Muscle of back (tissue), 11 donors: Measurements from ENCODE around the gene CA10. TPM values are rescaled to one million over a fixed set of nuclear protein-coding genes. Genes with fewer than 3 reads are reported as not detected.

Experiments used
- DNase-seq, 3 donors: peaks; one replicate each; pipeline versions ENCODE4 v3.0.0 to v3.0.0-alpha.2; 2013
- polyA plus RNA-seq, 10 donors: library from polyadenylated mRNA; unstranded; fragments of 120-200 nt; gene quantifications; one replicate each; pipeline ENCODE4 v1.2.1, GENCODE V29; 2013; ENCODE audit not compliant: insufficient read length in 10 of 10

CA10 gene
- polyA plus RNA-seq, 10 donors: 2.0 to 10.0 (median 6.0) TPM

DNA sequence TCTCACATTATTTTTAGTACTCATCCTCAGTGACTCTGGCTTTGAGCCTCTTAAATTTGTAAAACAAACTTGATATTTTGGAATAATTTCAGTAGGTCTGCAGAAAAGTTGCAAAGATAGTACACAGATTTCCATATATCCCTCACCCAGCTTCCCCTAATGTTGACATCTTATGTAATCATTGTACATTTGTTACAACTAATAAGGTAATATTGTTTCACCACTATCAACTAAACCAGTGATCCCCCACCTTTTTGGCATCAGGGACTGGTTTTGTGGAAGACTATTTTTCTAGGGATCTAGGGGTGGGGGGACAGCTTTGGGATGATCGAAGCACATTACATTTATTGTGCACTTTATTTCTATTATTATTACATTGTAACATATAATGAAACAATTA, 391.2 kb downstream of the CA10 start:
- no peak for DNase-seq

DNA sequence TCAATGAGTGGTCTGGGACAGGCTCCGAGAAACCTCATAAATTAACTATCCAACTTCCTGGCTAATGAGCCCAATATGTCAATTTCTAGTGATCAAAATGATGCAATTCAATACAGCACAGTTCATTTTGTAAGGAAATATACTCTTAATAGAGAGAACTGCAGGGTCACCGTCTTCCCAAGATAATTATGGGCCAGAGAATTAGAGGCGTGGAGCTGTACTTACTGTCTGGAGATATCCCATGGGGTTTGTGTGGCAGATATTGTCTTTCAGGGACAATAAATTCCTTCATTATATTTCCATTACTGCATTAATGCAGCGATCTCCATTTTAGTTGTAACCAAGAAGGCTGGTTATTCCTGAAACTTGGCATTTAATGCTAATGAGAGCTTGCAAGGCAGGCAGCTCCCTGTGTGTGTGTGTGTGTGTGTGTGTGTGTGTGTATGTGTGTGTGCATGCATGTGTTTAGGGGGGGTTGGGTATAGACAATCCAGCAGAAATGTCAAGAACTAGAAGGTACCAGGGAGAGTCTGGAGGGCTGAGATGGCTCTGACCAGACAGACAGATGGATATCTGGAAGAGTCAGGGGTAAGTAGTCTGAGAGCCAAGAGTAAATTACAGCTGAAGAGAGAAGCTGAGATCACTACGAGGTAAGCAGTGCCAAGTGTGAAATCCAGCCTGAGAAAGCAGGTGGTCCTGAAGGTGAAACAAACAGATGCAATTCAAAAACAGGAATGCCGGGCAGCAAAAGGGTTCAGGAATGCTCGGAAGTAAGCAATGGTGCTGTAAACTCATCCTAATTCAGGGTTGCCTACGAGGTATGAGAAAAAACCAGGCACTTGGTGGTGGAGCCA, 393.0 kb downstream of the CA10 start:
- no peak for DNase-seq

DNA sequence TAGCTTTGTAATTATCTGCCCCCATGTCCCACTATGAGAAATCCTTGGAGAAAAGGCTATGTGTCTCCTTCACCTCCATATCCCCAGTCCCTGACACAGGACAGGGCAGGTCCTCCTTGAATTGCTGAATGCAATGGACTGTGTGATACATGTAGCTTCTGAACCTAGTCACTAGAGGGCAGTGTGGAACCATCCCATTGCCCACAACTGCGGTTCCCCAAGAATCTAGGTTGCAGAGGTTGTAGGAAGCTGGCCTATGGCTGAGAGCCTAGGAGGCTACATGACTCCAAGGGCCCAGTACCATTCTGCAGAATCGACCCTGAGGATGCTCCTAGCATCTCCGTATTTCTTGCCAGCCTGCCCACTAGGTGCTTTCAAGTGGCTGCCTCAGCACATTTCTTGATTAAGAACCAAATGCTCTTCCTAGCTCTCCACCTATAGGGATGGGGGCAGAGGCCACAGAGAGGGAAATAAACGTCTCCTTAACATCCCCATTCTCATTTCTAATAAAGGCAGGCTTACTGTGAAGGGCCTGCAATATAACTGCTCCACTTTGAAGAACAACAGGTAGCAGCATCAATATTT, 394.0 kb downstream of the CA10 start:
- DNase-seq: peak; percentile 40 to 84 (median 72)

DNA sequence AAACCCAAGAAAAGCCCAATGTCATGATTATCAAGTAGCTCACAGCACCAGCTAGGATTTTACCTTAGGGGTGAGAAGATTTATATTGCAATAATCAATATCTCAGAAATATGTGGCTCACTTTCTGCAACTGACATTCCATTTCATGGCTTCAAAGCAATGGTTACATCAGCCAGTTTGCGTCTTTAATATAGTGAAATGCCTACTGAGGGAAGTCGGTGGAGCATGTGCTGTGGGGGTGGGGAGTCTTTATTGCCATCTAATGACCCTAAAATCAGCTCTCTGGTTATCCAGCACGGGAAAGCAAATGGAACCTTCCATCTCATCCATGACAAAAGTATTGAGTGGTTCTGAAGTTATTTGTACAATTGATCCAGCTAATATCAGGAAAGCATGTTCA, 395.5 kb downstream of the CA10 start:
- no peak for DNase-seq

DNA sequence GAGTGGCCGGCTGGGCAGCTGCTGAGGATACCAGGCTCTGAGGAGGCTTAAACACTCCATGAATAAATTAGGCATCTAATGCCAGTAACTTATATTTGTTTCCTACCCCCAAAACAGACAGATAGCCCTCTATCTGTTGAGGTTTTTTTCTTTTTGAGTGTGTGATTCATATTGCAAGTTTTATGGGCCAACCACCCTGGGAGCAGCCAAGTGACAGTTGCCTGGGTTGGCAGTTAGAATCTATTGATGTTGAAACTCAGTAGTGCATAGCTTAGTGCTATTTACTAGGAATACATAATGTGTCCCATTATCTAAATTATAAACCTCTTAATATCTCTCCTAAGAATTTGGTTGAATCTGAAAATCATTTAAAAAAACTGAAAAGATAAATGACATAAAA, 397.4 kb downstream of the CA10 start:
- no peak for DNase-seq

DNA sequence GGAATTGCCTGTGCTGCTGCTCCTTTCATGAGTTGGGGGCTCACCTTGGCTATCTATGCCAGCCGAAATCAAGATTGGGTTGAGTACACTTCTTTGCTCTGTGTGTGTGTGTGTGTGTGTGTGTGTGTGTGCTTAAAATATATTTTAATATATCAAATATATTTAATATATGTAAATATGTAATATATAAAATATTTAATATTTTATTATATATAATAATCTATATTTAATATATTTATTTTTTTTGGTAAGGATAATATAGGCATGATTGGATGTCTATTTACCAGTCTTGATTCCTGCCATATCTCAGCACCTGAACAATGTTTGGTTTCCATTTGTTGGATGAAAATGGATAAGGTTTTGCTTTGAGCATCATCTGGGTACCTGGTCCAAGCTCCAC, 399.3 kb downstream of the CA10 start:
- no peak for DNase-seq

DNA sequence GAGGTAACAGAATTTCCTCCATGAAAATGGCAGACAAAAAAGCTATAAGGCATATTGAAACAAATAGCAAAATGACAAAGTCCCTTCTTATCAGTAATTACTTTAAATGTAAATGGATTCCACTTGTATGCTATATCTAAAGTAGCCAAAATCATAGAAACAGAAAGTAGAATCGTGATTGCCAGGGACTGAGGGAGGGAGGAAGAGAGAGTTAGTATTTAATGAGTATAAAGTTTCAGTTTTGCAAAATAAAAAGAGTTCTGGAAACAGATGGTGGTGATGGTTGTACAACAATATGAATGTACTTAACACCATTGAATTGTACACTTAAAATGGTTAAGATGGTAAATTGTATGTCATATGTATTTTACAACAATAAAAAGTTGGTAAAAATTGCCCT, 407.4 kb downstream of the CA10 start:
- no peak for DNase-seq

DNA sequence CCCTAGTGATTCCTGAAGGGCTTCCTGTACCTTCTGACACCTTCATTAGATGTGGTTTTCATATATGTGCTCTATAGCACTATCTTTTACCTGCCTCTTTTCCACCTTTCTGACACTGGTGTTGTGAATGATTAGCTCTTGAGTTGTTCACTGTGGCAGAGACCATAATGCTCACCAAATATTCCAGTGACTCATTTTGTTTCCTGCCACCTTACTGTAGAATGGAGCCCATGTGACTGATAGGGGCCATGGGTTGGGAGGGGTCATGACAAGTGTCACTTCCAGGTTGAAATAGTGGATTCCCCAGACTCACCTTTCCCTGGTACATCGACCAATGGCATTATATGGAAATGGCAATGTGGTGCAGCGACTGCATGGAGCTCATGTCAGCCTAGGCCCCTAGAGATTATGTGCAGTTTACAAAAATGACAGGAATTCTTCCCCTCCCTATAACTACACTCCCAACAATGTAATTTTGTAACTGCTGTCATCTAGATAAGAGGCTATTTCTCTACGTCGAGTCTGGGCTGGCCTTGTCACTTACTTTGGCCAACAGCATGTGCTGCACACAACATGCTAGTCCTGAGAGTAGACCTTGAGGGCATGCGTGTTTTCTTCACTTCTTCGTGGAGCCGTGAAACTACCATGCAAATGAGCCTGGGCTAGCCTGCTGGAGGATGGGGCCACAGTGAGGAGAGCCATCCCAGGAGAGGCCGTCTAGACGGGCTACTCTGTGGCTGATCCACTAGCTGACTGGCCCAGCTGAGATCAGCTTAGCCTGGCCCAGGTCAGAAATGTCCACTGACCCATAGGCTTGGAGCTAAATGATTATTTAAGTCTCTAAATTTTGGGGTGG, 409.5 kb downstream of the CA10 start:
- no peak for DNase-seq

DNA sequence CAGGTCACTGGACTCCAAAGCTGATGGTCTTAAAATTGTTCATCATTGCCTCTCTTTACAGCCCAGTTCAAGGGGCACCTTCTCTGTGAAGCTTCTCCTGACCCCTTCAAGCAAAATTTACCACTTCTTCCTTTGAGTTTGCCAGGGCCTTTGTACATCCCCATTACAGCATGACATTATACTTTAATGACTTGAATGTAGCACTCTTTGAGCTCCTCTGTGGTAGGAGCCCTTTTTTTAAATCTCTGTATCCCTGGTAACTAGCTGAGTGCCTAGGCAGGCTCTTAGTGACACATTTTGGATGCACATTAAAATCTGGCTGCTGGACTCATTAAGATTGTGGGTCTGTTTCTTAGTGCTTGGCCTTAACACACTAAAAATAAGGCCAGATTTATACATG, 412.1 kb downstream of the CA10 start:
- DNase-seq: no peak

DNA sequence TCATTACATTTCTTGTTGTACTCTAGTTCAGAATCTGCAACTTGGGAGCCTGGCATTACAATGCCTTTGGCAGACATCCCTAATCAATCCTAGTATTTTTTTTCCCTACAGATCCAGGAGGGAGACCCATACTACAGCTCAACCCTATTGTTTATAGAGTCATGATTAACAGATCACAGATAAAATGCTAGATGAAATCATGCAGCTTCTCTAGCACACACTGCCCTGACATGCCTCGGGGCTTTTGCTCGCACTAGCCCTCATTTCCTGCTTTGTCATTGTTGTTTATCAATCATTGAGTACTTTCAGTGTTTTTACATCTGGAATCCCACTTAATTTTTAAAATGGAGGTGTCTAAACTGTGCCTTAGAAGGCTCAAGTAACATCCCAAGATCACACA, 412.5 kb downstream of the CA10 start:
- DNase-seq: no peak

DNA sequence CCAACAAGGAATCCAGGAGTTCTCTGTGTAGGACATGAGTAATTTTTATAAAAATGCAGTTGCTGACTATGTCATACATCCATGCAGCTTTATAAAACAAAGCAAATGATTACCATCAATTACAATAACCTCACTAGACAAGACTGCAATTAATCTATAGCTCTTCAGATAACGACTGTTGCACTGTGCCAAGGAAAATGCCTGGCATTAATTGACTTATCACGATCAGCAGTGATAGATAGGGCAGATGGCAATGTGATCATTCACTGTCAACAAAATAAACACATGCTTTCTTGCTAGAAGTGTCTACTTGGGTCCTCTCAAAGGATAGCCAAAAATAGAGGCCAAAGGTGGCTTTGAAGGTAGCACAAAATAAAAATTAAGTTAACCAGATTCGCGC, 415.0 kb downstream of the CA10 start:
- DNase-seq: no peak

DNA sequence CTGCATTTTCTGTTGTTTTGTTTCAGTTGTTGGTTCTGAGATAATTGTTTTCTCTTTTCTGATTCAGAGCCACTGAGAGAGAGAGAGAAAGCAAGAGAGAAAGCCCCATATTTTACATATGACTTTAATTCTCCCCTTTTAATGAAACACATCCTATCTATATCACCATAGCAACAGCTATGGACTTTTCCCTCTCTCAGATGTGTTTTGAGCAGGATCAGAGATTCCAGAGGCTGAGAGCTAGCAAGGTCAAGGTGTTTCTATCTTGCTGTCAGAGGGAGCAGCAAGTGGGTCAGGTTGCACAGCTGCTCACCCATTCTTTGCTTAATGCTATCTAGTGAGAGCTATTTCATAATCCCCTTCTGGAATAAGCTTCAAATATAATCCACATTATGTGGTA, 415.9 kb downstream of the CA10 start:
- DNase-seq: no peak

DNA sequence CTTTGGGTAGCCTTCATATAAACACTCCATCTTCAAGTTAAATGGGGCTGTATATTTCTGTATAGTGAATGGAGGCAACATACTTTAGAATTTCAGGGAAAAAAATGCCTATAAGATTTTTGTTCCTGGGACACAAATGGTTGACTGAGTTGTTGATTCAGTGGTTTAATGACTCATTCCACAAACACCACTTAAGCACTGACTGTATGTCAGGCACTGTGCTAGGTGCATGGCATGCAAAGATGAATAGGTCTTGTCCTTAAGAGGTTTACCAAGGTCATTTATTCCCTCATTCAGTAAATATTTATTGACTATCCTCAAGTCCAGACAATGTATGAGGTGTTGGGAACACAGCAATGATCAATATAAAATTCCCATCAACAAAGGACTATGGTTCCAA, 417.1 kb downstream of the CA10 start:
- DNase-seq: no peak

DNA sequence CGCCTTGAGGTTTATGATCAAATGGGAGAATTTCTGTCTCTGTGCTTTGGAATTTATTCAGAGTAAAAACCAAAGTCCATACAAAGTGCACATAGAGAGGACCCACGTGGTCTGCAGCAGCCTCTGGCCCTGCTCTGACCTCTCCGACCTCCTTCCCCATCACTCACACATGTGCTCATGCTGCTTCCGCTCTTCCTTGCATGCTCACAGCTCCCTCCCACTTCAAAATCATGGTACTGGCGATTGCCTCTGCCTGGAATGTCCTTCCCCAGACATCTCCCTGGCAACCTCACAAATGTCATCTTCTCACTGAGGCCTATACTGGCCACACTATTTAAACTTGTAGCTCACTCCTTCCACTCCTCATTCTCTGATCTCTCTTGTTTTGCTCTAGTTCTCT, 418.0 kb downstream of the CA10 start:
- DNase-seq: no peak

DNA sequence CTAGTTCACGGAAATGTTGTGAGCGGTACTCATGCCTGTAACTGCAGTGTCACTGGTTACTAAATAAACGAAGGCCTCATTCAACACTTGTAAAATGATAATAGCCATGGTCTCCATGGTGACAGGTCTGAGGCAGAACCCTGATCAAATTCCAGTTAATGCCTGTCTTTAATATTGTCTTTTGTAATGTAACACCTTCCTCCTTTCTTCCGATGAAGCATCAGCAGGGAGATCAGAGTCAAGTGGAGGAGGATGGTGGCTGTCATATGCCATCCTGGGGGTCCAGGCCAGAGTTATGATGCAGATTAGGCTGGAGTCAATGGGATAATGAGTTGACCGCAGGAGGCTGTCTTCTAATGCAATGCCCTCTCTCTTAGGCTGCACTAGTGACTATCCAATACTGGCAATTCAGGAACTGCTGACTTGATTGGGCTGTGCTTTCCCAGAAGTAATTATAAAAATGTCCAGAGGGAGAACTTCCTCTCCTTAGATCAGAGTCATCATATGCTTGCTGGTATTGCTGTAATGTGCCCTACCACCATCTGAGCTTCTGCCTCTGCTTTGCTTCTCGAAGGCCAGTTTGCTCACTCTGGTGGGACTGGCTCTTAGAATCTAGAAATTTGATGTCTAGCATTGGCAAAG, 419.1 kb downstream of the CA10 start:
- no peak for DNase-seq

DNA sequence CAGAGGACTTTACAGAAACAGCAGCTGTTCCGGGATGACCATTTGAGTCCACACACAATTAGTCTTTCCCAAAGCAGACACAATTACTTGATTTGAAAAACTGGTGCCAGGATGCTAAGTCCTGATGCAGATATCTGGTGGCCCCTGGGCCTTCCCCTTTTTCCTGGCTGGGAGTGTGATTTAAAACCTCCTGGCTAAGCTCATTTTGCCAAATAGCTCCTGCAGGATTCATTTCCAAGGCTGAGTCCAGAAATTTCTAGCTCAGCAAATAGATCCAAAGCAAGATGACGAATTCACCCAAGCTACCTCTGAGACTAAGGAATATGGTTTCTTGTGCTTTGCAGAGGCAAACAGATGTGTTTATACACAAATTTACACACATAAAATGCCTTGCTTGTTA, 422.2 kb downstream of the CA10 start:
- peak; percentile 41 to 86 (median 67) for DNase-seq

DNA sequence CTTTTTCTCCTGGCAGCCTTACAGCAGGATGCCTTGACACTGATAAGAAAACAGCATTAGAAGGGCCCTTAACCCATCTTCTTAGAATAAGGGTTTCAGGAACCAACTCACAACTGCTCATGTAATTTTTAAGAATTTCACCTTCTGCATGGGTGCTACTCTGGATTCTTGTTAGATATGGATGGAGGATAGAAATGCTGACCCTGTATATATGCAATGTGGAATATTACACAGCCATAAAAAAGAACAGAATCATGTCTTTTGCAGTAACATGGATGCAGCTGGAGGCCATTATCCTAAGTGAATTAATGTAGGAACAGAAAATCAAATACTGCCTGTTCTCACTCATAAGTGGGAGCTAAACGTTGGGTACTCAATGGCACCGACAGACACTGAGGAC, 423.5 kb downstream of the CA10 start:
- DNase-seq: no peak

DNA sequence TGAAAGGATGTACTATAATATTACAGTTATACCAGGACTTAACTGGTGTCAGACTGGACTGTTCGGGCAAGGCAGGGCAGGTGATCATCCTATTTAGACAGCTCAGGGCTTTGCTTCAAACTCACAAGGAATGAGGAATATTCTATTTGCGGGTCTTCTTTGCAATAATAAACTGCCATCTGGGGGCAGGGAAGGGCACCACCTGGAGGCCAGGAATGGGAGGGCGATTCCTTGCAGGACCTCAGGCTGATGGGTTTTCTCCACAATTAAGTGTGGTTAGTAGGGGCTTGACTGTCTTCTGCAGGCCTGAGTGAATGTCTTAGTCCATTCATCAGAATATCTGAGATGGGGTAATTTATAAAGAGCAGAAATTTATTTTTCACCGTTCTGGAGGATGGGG, 424.1 kb downstream of the CA10 start:
- no peak for DNase-seq

DNA sequence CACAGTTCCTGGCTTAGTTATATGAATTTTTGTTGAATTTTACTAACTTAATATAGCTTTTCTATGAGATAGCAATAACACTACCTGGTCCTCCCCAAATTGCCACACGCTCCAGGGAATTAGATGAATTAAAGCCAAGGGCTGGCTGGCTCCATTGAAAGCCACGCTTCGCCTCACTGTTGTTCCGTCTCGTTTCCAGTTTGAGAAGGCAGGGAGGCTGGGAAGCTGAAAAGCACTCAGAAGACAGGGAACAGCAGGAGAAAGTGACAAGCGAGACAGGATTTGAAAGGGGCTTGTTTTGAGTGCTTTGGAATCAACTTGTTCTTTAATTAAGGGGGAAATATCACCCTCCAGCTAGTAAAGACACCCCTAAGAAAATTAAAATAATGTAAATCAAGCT, 425.3 kb downstream of the CA10 start:
- no peak for DNase-seq

DNA sequence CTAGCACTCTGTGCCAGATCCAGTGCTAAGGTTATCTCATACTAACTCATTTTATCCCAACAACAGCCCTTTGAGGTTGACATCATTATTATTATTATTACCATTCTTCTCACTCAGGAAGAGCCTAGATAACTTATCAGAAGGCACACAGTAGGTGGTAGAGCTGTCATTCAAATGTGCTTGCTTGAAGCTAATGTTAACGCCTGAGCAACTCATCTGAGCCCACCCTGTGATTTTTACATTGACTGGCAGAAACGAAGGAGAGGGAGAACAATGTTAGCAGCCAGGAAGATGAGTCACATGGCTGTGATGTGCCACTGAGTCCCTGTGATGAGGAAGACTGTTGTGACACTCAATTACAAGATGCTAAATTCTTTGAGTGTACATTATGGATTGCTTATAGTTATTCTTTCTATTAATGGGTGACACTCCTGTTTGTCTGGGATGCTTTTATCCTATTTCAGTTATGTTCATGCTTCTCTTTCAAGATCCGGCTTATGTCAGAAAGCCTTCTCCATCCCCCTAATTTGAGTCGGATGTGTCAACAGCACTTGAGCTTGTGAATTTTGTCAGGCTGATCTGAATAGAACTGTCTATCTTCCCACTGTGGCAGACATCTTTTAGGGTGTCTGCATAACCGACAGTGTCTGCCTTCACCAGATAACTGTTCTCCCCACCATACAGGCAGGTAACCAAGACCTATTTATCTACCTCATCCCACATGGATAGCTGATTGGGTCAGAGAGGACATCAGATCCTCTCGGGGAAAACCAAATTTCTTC, 426.4 kb downstream of the CA10 start:
- no peak for DNase-seq

DNA sequence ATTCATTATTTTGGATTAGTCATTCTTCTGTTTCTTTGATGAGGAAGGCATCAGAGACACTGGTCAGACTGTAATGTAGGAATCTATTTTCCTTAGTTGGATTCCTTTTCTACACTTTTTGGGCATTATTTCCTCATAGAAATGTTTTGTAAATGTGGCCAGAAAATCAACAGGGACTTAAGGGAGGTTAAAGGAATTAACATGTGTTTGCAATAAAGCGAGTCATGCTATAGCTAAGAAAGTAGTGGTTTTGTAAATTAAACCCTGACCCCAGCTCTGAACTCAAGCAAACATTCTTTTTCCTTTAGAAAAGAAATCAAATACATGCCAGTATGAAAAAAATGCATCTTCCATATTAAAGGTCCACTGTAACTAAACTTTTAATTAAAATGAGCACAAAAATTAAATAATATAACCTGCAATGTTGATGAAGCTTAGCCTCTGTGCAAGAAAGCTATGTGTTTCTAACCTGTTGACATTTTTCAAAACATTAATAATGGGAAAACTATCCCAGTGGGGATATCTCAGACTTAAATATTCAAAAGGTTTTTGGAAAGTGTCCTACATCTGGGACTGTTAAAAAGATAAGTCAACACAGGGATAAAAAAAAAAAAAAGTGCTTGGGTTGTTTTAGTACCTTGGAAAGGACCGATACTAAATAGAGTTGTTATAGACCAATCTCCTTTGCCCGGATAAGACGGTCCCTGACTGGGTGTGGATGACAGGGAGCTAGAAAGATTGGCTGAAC, 428.0 kb downstream of the CA10 start:
- DNase-seq: peak; percentile 52 to 85 (median 68)
